ENCODE data around the gene LCNL1. TPM values are rescaled to one million over a fixed set of nuclear protein-coding genes. Genes with fewer than 3 reads are reported as not detected.

The LCNL1 gene
- total and polyA plus RNA-seq, 4 donors = 0.15 to 2.7 (median 1.4) TPM

- Histone ChIP-seq H3K36me3 (ENCODE audit: control insufficient read depth in 4 of 4, insufficient read depth in 4 of 4, low read length in 4 of 4) (no peaks in the 10 kb centered on the region), H3K4me1 (ENCODE audit: control insufficient read depth in 5 of 5, insufficient read depth in 5 of 5, low read length in 5 of 5) (peaks cover 0 to 25% (median 5%) of the 10 kb centered on the region in 5 donors), H3K9me3 (ENCODE audit: control insufficient read depth in 4 of 4, insufficient read depth in 3 of 4, low read length in 3 of 4) (no peaks in the 10 kb centered on the region), H3K27ac (ENCODE audit: low read depth in 1 of 2, low read length in 1 of 2) (peak overlapping the region; percentile 10 to 55), H3K27me3 (ENCODE audit: control insufficient read depth in 3 of 3, insufficient read depth in 3 of 3, low read length in 2 of 3) (no peaks in the 10 kb centered on the region), H3K4me3 (no peak overlapping the region), H3K9ac (ENCODE audit: insufficient read depth in 1 of 2, low read length in 2 of 2) (no peak overlapping the region)
- ATAC-seq (ENCODE audit: insufficient read depth, low FRiP score) (no peak), DNase-seq (no peak)
- TF ChIP-seq, protein P1, sequence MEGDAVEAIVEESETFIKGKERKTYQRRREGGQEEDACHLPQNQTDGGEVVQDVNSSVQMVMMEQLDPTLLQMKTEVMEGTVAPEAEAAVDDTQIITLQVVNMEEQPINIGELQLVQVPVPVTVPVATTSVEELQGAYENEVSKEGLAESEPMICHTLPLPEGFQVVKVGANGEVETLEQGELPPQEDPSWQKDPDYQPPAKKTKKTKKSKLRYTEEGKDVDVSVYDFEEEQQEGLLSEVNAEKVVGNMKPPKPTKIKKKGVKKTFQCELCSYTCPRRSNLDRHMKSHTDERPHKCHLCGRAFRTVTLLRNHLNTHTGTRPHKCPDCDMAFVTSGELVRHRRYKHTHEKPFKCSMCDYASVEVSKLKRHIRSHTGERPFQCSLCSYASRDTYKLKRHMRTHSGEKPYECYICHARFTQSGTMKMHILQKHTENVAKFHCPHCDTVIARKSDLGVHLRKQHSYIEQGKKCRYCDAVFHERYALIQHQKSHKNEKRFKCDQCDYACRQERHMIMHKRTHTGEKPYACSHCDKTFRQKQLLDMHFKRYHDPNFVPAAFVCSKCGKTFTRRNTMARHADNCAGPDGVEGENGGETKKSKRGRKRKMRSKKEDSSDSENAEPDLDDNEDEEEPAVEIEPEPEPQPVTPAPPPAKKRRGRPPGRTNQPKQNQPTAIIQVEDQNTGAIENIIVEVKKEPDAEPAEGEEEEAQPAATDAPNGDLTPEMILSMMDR (IDR thresholded peaks at IDR 0.05; ENCODE audit: control extremely low read depth, extremely low read depth) = no peak
- WGBS, 2 donors = 52 to 55% methylated on average over 14 to 15 of the region's 15 CpGs
Observed at GRCh38 chr9:136974817-136975535, 7.8 kb upstream of the LCNL1 start.

DNA sequence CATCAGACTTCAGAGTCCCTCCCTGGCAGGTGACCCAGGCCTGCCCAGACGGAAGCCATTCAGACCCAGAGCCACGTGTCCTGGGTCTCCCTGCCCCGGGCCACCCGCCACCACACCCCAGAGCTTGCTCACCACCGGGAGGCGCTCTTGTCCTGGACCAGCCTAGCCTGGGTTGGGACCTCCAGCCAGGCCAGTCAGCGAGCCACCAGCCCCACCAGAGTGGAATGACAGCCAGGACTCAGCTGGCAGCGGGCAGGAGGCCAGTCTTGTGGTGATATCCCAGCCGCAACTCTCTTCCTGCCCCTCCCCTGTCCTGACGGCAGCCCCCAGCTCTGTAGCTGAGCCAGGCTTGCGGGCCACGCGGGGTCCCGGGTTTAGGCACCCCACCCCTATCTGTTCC, 7.1 kb upstream of the LCNL1 start:
- Histone ChIP-seq H3K27ac (ENCODE audit: low read depth in 1 of 2, low read length in 1 of 2) (peak overlapping the region in 1 of 2 donors; percentile 55), H3K27me3 (ENCODE audit: control insufficient read depth in 3 of 3, insufficient read depth in 3 of 3, low read length in 2 of 3) (no peaks in the 10 kb centered on the region), H3K4me3 (no peak overlapping the region), H3K9me3 (ENCODE audit: control insufficient read depth in 4 of 4, insufficient read depth in 3 of 4, low read length in 3 of 4) (no peaks in the 10 kb centered on the region), H3K9ac (ENCODE audit: insufficient read depth in 1 of 2, low read length in 2 of 2) (no peak overlapping the region), H3K36me3 (ENCODE audit: control insufficient read depth in 4 of 4, insufficient read depth in 4 of 4, low read length in 4 of 4) (no peaks in the 10 kb centered on the region), H3K4me1 (ENCODE audit: control insufficient read depth in 5 of 5, insufficient read depth in 5 of 5, low read length in 5 of 5) (peaks cover 0 to 18% (median 5%) of the 10 kb centered on the region in 5 donors)
- no peak for ATAC-seq (ENCODE audit: insufficient read depth, low FRiP score)
- TF ChIP-seq, protein P1 (IDR thresholded peaks at IDR 0.05; ENCODE audit: control extremely low read depth, extremely low read depth) = no peak
- peak in 1 of 3 donors; percentile 50 for DNase-seq
- WGBS, 2 donors = 20 to 32% methylated on average over 14 of the region's 14 CpGs

GRCh38 chr9:136977223-136977622, 5.6 kb upstream of the LCNL1 start, which contains the start of gene PTGDS:
Gene PTGDS (plus strand): TSS chr9:136977504. CDS start chr9:136977579, 75 bp downstream.
- H3K9ac ChIP-seq (ENCODE audit: insufficient read depth in 1 of 2, low read length in 2 of 2) = no peak within 1 kb of the TSS
- H3K9me3 ChIP-seq (ENCODE audit: control insufficient read depth in 4 of 4, insufficient read depth in 3 of 4, low read length in 3 of 4) = peaks cover 0 to 1% (median 0%) of the 10 kb centered on the region in 4 donors
- peak within 1 kb of the TSS; percentile 31 for H3K4me3 ChIP-seq
- ATAC-seq (ENCODE audit: insufficient read depth, low FRiP score) = no peak
- peaks cover 0 to 26% (median 8%) of the 10 kb centered on the region in 5 donors for H3K4me1 ChIP-seq (ENCODE audit: control insufficient read depth in 5 of 5, insufficient read depth in 5 of 5, low read length in 5 of 5)
- H3K36me3 ChIP-seq (ENCODE audit: control insufficient read depth in 4 of 4, insufficient read depth in 4 of 4, low read length in 4 of 4) = no peaks in the 10 kb centered on the region
- H3K27ac ChIP-seq (ENCODE audit: low read depth in 1 of 2, low read length in 1 of 2) = peak within 1 kb of the TSS; percentile 52 to 82
- 65 to 72% methylated on average over 10 of the region's 10 CpGs for WGBS, 2 donors
- peak; percentile 79 to 89 (median 80) for DNase-seq
- H3K27me3 ChIP-seq (ENCODE audit: control insufficient read depth in 3 of 3, insufficient read depth in 3 of 3, low read length in 2 of 3) = no peaks in the 10 kb centered on the region
- TF ChIP-seq, protein P1 (IDR thresholded peaks at IDR 0.05; ENCODE audit: control extremely low read depth, extremely low read depth) = no peak
